ENCODE results near the gene PTEN. TPM values are rescaled to one million over a fixed set of nuclear protein-coding genes. Genes with fewer than 3 reads are reported as not detected.

The PTEN gene
- polyA plus RNA-seq, 1 experiment = 29.6 TPM

DNA sequence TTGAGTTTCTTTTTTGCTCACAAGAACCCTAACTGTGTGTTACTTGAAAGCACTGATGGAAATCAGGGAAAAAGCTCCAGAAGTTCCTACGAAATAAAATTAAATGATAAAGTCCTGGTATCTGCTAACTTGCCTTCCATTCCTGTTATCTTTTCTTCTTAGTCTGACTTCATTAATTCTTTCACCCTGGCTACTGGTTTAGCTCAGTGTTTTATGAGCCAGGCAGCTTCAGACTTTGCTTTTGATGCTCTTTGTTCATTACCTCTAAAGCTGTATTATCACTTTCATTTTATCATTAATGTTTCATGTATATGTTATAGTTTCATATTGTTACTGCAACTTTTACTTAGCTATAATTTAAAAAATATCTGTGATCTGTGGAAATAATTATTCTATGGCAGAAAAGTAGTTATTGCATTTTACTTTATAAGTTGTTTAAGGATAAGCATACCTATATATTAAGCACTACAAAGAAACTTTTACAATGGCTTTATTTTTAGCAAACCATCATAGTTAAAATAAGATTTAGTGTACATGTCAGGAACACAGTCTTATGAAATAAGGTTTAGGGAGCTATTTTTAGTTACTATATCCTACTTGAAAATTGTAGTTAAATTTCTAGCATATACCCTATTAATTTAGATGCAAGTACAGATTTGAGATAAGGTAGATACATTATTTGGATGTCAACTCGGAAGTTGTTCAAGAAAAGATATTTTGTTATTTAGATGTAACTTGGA lies 19.3 kb downstream of the PTEN start:
- DNase-seq (ENCODE audit: low read depth) = no peak
- ChIA-PET POLR2A (no interaction called here), CTCF (interaction anchor here (1.1 kb wide), 1 partner anchor 13 kb away, joined by 3 read pairs; no protein-coding TSS in a partner anchor)
- TF ChIP-seq, protein P1, sequence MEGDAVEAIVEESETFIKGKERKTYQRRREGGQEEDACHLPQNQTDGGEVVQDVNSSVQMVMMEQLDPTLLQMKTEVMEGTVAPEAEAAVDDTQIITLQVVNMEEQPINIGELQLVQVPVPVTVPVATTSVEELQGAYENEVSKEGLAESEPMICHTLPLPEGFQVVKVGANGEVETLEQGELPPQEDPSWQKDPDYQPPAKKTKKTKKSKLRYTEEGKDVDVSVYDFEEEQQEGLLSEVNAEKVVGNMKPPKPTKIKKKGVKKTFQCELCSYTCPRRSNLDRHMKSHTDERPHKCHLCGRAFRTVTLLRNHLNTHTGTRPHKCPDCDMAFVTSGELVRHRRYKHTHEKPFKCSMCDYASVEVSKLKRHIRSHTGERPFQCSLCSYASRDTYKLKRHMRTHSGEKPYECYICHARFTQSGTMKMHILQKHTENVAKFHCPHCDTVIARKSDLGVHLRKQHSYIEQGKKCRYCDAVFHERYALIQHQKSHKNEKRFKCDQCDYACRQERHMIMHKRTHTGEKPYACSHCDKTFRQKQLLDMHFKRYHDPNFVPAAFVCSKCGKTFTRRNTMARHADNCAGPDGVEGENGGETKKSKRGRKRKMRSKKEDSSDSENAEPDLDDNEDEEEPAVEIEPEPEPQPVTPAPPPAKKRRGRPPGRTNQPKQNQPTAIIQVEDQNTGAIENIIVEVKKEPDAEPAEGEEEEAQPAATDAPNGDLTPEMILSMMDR (IDR thresholded peaks at IDR 0.05; ENCODE audit: insufficient read depth, low read depth, low read length) = no peak
- Histone ChIP-seq H3K4me3 (ENCODE audit: low read depth, low read length) (no peak overlapping the region), H3K27me3 (ENCODE audit: control insufficient read depth, insufficient read depth, low read length) (no peaks in the 10 kb centered on the region), H3K36me3 (ENCODE audit: control insufficient read depth, insufficient read depth, low read length) (no peaks in the 10 kb centered on the region; the same call in 1 of the 2 replicates)

DNA sequence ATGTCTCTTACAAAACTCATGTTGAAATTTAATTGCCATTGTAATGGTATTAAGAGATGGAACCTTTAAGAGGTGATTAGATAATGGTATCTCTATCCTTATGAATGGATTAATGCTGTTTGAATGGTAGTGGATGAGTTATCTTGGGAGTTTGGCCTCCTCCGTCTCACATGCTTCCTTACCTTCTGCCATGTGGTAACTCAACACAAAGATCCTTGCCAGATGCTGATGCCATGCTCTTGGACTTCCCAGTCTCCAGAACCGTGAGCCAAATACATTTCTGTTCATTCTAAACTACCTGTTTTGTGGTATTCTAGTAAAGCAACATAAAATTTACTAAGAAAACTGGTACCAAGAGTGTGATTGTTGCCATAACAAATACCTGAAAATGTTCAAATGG lies 23.2 kb downstream of the PTEN start:
- DNase-seq (ENCODE audit: low read depth) = no peak
- TF ChIP-seq, protein P1 (IDR thresholded peaks at IDR 0.05; ENCODE audit: insufficient read depth, low read depth, low read length) = no peak
- Histone ChIP-seq H3K27me3 (ENCODE audit: control insufficient read depth, insufficient read depth, low read length) (no peaks in the 10 kb centered on the region), H3K4me3 (ENCODE audit: low read depth, low read length) (no peak overlapping the region), H3K36me3 (ENCODE audit: control insufficient read depth, insufficient read depth, low read length) (peaks cover 2% of the 10 kb centered on the region)
- ChIA-PET POLR2A (no interaction called here), CTCF (interaction anchor here (1.3 kb wide), 1 partner anchor 15 kb away, joined by 3 read pairs; no protein-coding TSS in a partner anchor)

DNA sequence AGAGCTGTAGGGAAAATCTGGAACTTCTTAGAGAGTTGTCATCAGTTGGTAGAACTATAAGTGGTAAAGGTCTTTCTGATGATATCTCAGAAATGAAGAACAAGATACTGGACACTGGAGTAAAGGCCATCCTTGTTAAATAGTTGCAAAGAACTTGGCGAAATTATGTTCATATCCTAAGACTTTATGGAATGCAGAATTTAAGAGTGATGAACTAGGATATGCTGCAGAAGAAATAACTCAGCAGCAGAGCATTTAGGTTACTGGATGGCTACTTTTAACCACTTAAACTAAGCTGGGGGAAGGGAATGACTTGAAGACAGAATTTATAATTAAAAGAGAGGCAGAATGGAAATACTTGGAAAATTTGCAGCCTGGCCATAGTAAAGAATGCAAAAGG lies 23.7 kb downstream of the PTEN start:
- TF ChIP-seq, protein P1 (IDR thresholded peaks at IDR 0.05; ENCODE audit: insufficient read depth, low read depth, low read length) = no peak
- H3K27me3 ChIP-seq (ENCODE audit: control insufficient read depth, insufficient read depth, low read length) = no peaks in the 10 kb centered on the region
- no peak overlapping the region for H3K4me3 ChIP-seq (ENCODE audit: low read depth, low read length)
- H3K36me3 ChIP-seq (ENCODE audit: control insufficient read depth, insufficient read depth, low read length) = peaks cover 2% of the 10 kb centered on the region
- POLR2A ChIA-PET = no interaction called here
- no peak for DNase-seq (ENCODE audit: low read depth)
- CTCF ChIA-PET = interaction anchor here (1.3 kb wide), 1 partner anchor 14 kb away, joined by 3 read pairs; no protein-coding TSS in a partner anchor

DNA sequence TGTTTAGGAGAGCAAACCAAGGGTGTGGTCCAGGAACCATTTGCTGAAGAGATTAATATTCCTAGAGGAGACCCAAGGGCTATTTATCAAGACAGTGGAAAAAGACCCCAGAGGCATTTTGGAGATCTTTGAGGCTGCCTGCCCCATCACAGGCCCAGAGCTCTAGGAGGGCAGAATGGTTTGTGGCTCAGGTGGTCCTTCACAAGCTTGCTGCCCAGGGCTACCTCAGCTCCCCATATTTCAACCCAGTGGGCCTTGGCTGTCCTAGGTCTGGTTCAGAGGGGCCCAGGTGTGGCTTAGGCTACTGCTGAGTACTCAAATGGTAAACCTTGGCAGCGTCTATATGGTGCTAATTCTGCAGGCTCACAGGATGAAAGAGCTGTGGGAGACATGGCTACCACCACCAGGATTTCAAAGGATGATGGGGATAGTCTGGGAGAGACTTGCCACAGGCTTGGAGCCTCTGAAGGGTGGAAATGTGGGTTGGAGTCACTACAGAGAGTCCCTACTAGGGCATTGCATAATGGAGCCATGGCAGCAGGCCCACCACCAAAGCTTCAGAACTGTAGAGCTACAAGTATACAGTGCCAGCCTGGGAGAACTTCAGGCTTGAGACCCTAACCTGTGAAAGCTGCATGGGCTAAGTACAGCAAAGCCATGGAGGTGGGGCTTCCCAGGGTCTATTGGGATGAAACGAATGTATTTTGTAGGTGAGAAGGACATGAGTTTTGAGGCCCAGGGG lies 24.3 kb downstream of the PTEN start:
- CTCF ChIA-PET = interaction anchor here (1.3 kb wide), 1 partner anchor 14 kb away, joined by 3 read pairs; no protein-coding TSS in a partner anchor

More for the DNA sequence above, 24.3 kb downstream of the PTEN start:
- Histone ChIP-seq H3K27me3 (ENCODE audit: control insufficient read depth, insufficient read depth, low read length) (no peaks in the 10 kb centered on the region), H3K4me3 (ENCODE audit: low read depth, low read length) (no peak overlapping the region), H3K36me3 (ENCODE audit: control insufficient read depth, insufficient read depth, low read length) (peaks cover 2% of the 10 kb centered on the region)
- POLR2A ChIA-PET = no interaction called here
- no peak for DNase-seq (ENCODE audit: low read depth)
- TF ChIP-seq, protein P1 (IDR thresholded peaks at IDR 0.05; ENCODE audit: insufficient read depth, low read depth, low read length) = no peak
